GM12873 (cell line): ENCODE measurements around the gene ANO1.

Source experiments
- TF ChIP-seq, protein P1 (sequence below): IDR thresholded peaks from 2 replicates; pipeline ENCODE4 v1.5.1; 2012; ENCODE audit warnings: low read depth, mild to moderate bottlenecking, moderate library complexity, low read length, control low read depth; ENCODE audit not compliant: insufficient read depth; ENCODE audit errors: missing control alignments

ANO1 gene

GRCh38 chr11:70135625-70136059 is 57.5 kb downstream of the ANO1 start:
- TF ChIP-seq, protein P1, sequence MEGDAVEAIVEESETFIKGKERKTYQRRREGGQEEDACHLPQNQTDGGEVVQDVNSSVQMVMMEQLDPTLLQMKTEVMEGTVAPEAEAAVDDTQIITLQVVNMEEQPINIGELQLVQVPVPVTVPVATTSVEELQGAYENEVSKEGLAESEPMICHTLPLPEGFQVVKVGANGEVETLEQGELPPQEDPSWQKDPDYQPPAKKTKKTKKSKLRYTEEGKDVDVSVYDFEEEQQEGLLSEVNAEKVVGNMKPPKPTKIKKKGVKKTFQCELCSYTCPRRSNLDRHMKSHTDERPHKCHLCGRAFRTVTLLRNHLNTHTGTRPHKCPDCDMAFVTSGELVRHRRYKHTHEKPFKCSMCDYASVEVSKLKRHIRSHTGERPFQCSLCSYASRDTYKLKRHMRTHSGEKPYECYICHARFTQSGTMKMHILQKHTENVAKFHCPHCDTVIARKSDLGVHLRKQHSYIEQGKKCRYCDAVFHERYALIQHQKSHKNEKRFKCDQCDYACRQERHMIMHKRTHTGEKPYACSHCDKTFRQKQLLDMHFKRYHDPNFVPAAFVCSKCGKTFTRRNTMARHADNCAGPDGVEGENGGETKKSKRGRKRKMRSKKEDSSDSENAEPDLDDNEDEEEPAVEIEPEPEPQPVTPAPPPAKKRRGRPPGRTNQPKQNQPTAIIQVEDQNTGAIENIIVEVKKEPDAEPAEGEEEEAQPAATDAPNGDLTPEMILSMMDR: no peak

- TF ChIP-seq, protein P1: no peak
Observed at GRCh38 chr11:70137383-70137782, 59.3 kb downstream of the ANO1 start.

GRCh38 chr11:70138403-70138802 is 60.3 kb downstream of the ANO1 start:
- TF ChIP-seq, protein P1: no peak

GRCh38 chr11:70139785-70140410 is 61.8 kb downstream of the ANO1 start:
- TF ChIP-seq, protein P1: no peak

DNA sequence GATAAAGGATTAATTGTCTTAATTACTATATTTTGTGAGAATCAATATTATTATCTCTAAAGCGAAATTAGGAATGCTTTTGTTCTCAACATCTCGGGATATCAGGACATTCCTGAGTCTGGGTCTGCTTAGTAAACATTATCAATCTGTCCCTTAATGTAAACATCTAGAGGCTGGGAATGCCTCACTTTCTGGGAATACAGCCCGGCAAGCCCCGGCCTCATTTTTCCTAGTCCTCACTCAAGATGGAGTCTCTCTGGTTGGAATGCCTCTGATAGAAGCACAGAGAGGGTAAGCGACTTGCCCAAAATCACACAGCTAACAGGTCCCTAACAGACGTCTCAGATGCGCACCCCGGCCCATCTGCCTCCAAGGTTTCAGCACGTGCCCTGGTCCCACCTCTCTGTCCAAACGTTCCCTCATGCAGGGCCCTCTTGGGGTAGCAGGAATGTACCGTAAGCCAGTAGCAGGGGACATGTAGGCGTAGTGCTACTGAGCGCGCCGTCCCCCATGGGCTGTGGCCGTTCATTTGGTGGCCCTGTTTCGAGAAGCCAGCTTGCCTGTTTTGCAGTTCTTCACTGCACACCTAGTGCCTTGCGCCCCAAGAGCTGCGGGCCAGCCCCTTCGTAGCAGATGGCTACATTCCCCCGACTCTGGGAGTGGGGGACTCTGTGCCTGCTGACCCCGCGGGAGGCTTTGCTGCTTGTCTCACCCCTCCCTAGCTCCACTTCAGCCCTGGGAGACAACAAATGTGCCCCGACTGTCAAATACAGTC is 62.8 kb downstream of the ANO1 start:
- TF ChIP-seq, protein P1: no peak

- TF ChIP-seq, protein P1: no peak
Observed at GRCh38 chr11:70141486-70142220, 63.5 kb downstream of the ANO1 start.

DNA sequence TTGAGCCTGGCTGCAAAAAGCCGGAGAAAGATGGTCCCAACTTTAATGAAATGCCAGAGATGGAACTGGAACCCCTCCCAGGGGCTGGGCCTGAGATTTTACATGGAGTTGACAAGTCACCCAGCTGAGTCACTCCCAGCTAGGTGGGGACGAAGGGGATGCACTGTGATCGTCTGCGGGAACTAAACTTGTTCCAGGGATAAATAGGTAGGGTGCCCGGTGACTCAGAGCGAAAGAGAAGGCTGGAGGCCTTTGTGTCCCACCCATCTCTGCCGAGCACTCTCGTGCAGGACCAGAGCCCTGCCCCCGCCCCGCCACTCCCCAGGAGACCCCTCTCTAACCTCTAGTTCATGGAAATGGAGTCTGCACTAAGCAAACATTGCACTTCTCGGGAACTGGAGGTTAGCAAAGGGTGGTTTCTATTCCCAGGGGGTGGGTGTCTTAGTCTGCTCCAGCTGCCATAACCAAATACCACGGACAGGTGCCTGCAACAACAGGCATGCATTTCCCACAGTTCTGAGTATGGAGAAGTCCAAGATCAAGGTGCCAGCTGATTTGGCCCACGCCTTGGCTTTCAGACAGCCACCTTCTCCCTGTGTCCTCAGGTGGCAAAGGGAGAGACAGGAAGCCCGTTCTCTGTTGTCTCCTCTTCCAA is 64.2 kb downstream of the ANO1 start:
- TF ChIP-seq, protein P1: no peak
